Astrocyte (in vitro differentiated cells and primary cell): ENCODE data around the gene ATG13. TPM values are rescaled to one million over a fixed set of nuclear protein-coding genes. Genes with fewer than 3 reads are reported as not detected.

Source experiments
- DNase-seq: peaks from one replicate; pipeline ENCODE4 v3.0.0-alpha.2; 2010; ENCODE audit warnings: low read depth
- FAIRE-seq: peaks from 2 replicates; lab custom pipeline; 2011; peaks lifted over from hg19 to GRCh38; lab: Jason Lieb, UNC
- H2AFZ ChIP-seq: 2 replicates; pipeline ENCODE4 v1.6.0; 2012; ENCODE audit warnings: low read depth, low read length, inconsistent platforms
- H3K27ac ChIP-seq: 2 replicates; pipeline ENCODE4 v1.5.1; 2011; ENCODE audit warnings: low read depth, low read length, inconsistent platforms
- H3K27me3 ChIP-seq: 2 replicates; pipeline ENCODE4 v1.6.0; 2011; ENCODE audit warnings: low read length, inconsistent platforms; ENCODE audit not compliant: insufficient read depth
- H3K36me3 ChIP-seq: 2 replicates; pipeline ENCODE4 v1.5.1; 2011; ENCODE audit warnings: low read length, inconsistent platforms; ENCODE audit not compliant: insufficient read depth
- H3K4me1 ChIP-seq: 2 replicates; pipeline ENCODE4 v1.5.1; 2011; ENCODE audit warnings: low read length, inconsistent platforms; ENCODE audit not compliant: insufficient read depth
- H3K4me2 ChIP-seq: 2 replicates; pipeline ENCODE4 v1.6.0; 2012; ENCODE audit warnings: low read length, inconsistent platforms
- H3K4me3 ChIP-seq: 2 replicates; pipeline ENCODE4 v1.5.1; 2011; ENCODE audit warnings: low read depth, mild to moderate bottlenecking, low read length, inconsistent platforms; ENCODE audit not compliant: insufficient read depth
- H3K79me2 ChIP-seq: 2 replicates; pipeline ENCODE4 v1.6.0; 2012; ENCODE audit warnings: mild to moderate bottlenecking, low read length, inconsistent platforms; ENCODE audit not compliant: insufficient read depth
- H3K9ac ChIP-seq: 2 replicates; pipeline ENCODE4 v1.6.0; 2012; ENCODE audit warnings: mild to moderate bottlenecking, low read length, inconsistent platforms
- H3K9me3 ChIP-seq: 2 replicates; pipeline ENCODE4 v1.5.1; 2012; ENCODE audit warnings: low read depth, mild to moderate bottlenecking, low read length, inconsistent platforms; ENCODE audit not compliant: insufficient read depth
- H4K20me1 ChIP-seq: 2 replicates; pipeline ENCODE4 v1.6.0; 2012; ENCODE audit warnings: low read length, inconsistent platforms; ENCODE audit not compliant: insufficient read depth
- H3K27ac Mint-ChIP-seq: one replicate; pipeline ENCODE4 v1.8.0; 2021; ENCODE audit warnings: mild to moderate bottlenecking, mixed read lengths; ENCODE audit not compliant: unreplicated experiment
- H3K27me3 Mint-ChIP-seq: one replicate; pipeline ENCODE4 v1.8.0; 2021; ENCODE audit warnings: low read depth, mixed read lengths; ENCODE audit not compliant: unreplicated experiment
- H3K36me3 Mint-ChIP-seq: one replicate; pipeline ENCODE4 v1.8.0; 2021; ENCODE audit warnings: low read depth, mixed read lengths; ENCODE audit not compliant: unreplicated experiment
- H3K4me1 Mint-ChIP-seq: one replicate; pipeline ENCODE4 v1.8.0; 2021; ENCODE audit warnings: low read depth, mixed read lengths; ENCODE audit not compliant: unreplicated experiment
- H3K4me3 Mint-ChIP-seq: one replicate; pipeline ENCODE4 v1.8.0; 2021; ENCODE audit warnings: mild to moderate bottlenecking, moderate library complexity, mixed read lengths; ENCODE audit not compliant: unreplicated experiment
- H3K9me3 Mint-ChIP-seq: one replicate; pipeline ENCODE4 v1.8.0; 2021; ENCODE audit warnings: mild to moderate bottlenecking, mixed read lengths; ENCODE audit not compliant: unreplicated experiment
- CTCF ChIP-seq: IDR thresholded peaks from 2 replicates; pipeline ENCODE4 v1.5.1; 2011; ENCODE audit warnings: low read depth, mild to moderate bottlenecking, inconsistent platforms, low read length, moderate library complexity; ENCODE audit not compliant: insufficient read depth
- EZH2 ChIP-seq: IDR thresholded peaks from 2 replicates; pipeline ENCODE4 v1.6.1; 2012; ENCODE audit warnings: mild to moderate bottlenecking, low read length, inconsistent platforms; ENCODE audit not compliant: insufficient read depth
- total RNA-seq: library from RNA; stranded (reverse); gene quantifications from 2 replicates; pipeline ENCODE4 v1.2.1, GENCODE V29; 2021

Gene ATG13
- total RNA-seq, 1 donor from 2014 or later: 116 TPM

DNA sequence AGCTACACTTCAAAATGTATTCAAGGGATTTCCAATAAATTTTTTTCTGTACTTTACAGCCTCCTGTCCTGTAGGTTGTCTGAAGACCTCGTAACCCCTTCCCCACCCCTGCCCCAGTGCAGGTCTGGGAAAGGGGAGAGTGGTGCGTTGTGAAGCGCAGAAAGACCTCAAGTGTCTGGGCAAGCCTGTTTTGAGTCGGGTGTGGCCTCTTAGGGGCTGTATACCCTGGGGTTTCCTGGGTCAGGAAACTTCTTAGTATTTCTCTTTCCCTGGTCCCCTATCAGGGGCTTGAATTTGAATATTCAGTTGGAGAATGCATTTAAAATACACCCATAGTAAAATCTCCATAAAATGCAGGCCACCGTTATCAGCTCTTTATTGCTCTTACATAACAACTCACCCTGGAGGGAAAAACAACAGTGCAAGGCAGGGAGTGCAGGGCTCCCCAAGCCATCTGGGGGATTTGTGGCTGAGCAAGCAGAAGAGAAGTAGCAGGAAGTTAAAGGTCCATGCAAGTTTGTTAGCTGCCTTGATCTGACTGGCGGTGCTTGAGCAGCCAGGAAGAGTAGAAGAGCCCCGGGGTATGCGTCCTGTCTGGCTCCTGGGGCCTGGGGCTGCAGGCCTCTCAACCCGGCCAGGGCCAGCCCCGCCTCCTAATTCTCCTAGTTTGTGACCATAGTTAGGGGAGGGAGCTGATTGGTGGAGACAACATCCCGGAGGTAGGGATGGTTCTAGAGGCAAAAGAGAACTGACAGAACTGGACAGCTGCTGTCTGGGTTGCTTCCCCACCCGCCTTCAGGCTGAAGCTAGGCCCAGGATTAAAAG is 57.3 kb downstream of the ATG13 start:
- Mint-ChIP-seq H3K27me3 (no peaks in the 10 kb centered on the region), H3K36me3 (peaks cover 33% of the 10 kb centered on the region), H3K9me3 (no peaks in the 10 kb centered on the region), H3K4me1 (peaks cover 23% of the 10 kb centered on the region), H3K4me3 (peak overlapping the region; percentile 27), H3K27ac (peak overlapping the region; percentile 66)
- H3K27ac ChIP-seq: no peak overlapping the region
- no peak overlapping the region for H3K4me3 ChIP-seq
- no peaks in the 10 kb centered on the region for H3K27me3 ChIP-seq
- no peak overlapping the region for H3K9ac ChIP-seq
- no peak for TF ChIP-seq CTCF
- TF ChIP-seq EZH2: no peak
- H3K36me3 ChIP-seq: peaks cover 34% of the 10 kb centered on the region
- H3K79me2 ChIP-seq: no peaks in the 10 kb centered on the region
- peaks cover 19% of the 10 kb centered on the region for H3K4me1 ChIP-seq
- no peak for FAIRE-seq
- no peak for DNase-seq
- H3K9me3 ChIP-seq: no peaks in the 10 kb centered on the region
- peaks cover 8% of the 10 kb centered on the region for H4K20me1 ChIP-seq
- no peak overlapping the region for H3K4me2 ChIP-seq
- H2AFZ ChIP-seq: no peak overlapping the region

- Histone ChIP-seq H2AFZ (no peak overlapping the region), H3K4me3 (no peak overlapping the region), H3K9me3 (no peaks in the 10 kb centered on the region), H3K4me2 (peak overlapping the region; percentile 14), H3K9ac (no peak overlapping the region), H3K27me3 (no peaks in the 10 kb centered on the region), H3K27ac (peak overlapping the region; percentile 47), H3K4me1 (peaks cover 19% of the 10 kb centered on the region), H4K20me1 (peaks cover 8% of the 10 kb centered on the region), H3K79me2 (no peaks in the 10 kb centered on the region), H3K36me3 (peaks cover 36% of the 10 kb centered on the region)
- peak overlapping the region; percentile 62 for H3K27ac Mint-ChIP-seq
- no peak for TF ChIP-seq CTCF
- FAIRE-seq: no peak
- peaks cover 31% of the 10 kb centered on the region for H3K36me3 Mint-ChIP-seq
- H3K4me1 Mint-ChIP-seq: peaks cover 23% of the 10 kb centered on the region
- no peak overlapping the region for H3K4me3 Mint-ChIP-seq
- no peaks in the 10 kb centered on the region for H3K9me3 Mint-ChIP-seq
- DNase-seq: peak; percentile 63
- no peaks in the 10 kb centered on the region for H3K27me3 Mint-ChIP-seq
Measured at GRCh38 chr11:46675288-46675851, 58.0 kb downstream of the ATG13 start.

- Histone ChIP-seq H3K27ac (no peak overlapping the region), H3K9me3 (no peaks in the 10 kb centered on the region), H4K20me1 (peaks cover 8% of the 10 kb centered on the region), H3K4me3 (no peak overlapping the region), H3K79me2 (no peaks in the 10 kb centered on the region), H3K4me1 (peaks cover 19% of the 10 kb centered on the region), H3K4me2 (no peak overlapping the region), H3K27me3 (no peaks in the 10 kb centered on the region), H2AFZ (no peak overlapping the region), H3K36me3 (peaks cover 33% of the 10 kb centered on the region), H3K9ac (no peak overlapping the region)
- Mint-ChIP-seq H3K27ac (peak overlapping the region; percentile 62), H3K9me3 (no peaks in the 10 kb centered on the region), H3K4me3 (no peak overlapping the region), H3K4me1 (peaks cover 22% of the 10 kb centered on the region), H3K36me3 (peaks cover 33% of the 10 kb centered on the region), H3K27me3 (no peaks in the 10 kb centered on the region)
- DNase-seq (no peak), FAIRE-seq (no peak)
- TF ChIP-seq EZH2 (no peak), CTCF (no peak)
Measured at GRCh38 chr11:46675949-46676348, 58.6 kb downstream of the ATG13 start.
